Uterus (tissue), 2 donors: ENCODE results near the gene MARCHF6.

Experiments used
- CTCF ChIP-seq, 4 experiments: fragments of 200-600 bp in 2 of 4; fragments of 450-650 bp in 2 of 4; sonication (generic) in 2 of 4; IDR thresholded peaks; one replicate each; pipeline ENCODE4 v1.5.1; 2016 to 2019; ENCODE audit warnings: antibody characterized with exemption in 4 of 4, mild to moderate bottlenecking in 2 of 4, moderate library complexity in 1 of 4
- POLR2A ChIP-seq, 2 donors: fragments of 450-650 bp; IDR thresholded peaks; one replicate each; pipeline ENCODE4 v1.6.1; 2016; ENCODE audit warnings: antibody characterized with exemption in 2 of 2, mild to moderate bottlenecking in 1 of 2, moderate library complexity in 1 of 2

- TF ChIP-seq CTCF (IDR thresholded peaks at IDR 0.05) (no peak), POLR2A (IDR thresholded peaks at IDR 0.05) (no peak)
These were observed 17.6 kb upstream of the MARCHF6 start for GRCh38 chr5:10335711-10336470.
